Calu3 (cell line): ENCODE measurements around the gene NDUFA3. TPM values are rescaled to one million over a fixed set of nuclear protein-coding genes. Genes with fewer than 3 reads are reported as not detected.

ENCODE experiments used
- BruUV-seq: library from RNA; stranded (reverse); fragments of 400-500 nt; replicated peaks from 2 replicates; lab custom pipeline; 2021; lab: Mats Ljungman, UMichigan
- CTCF ChIA-PET: fragments of 300-600 bp; sonication (Branson Sonifier 250); formaldehyde crosslinking; loops from one replicate; lab custom pipeline; 2022; ENCODE audit warnings: antibody characterized with exemption; lab: Charles Lee
- DNase-seq: peaks from one replicate; pipeline ENCODE4 v3.0.0; 2022
- H3K27ac Mint-ChIP-seq: one replicate; pipeline ENCODE4 v1.8.0; 2022; ENCODE audit warnings: mixed read lengths; ENCODE audit not compliant: unreplicated experiment
- H3K27me3 Mint-ChIP-seq: one replicate; pipeline ENCODE4 v1.8.0; 2022; ENCODE audit warnings: mixed read lengths; ENCODE audit not compliant: unreplicated experiment
- H3K36me3 Mint-ChIP-seq: one replicate; pipeline ENCODE4 v1.8.0; 2022; ENCODE audit warnings: mild to moderate bottlenecking, moderate library complexity, mixed read lengths; ENCODE audit not compliant: insufficient read depth, unreplicated experiment
- H3K4me1 Mint-ChIP-seq: one replicate; pipeline ENCODE4 v1.8.0; 2022; ENCODE audit warnings: mild to moderate bottlenecking, low read depth, mixed read lengths; ENCODE audit not compliant: unreplicated experiment
- H3K4me3 Mint-ChIP-seq: one replicate; pipeline ENCODE4 v1.8.0; 2022; ENCODE audit warnings: mild to moderate bottlenecking, low read depth, moderate library complexity, mixed read lengths; ENCODE audit not compliant: unreplicated experiment
- H3K9me3 Mint-ChIP-seq: one replicate; pipeline ENCODE4 v1.8.0; 2022; ENCODE audit warnings: low read depth, mixed read lengths; ENCODE audit not compliant: unreplicated experiment
- intact Hi-C: fragments of 100-400 bp; cut with micrococcal nuclease; formaldehyde crosslinking; loops from one replicate; pipeline ENCODE4 v1.10.0; 2022; ENCODE audit not compliant: unreplicated experiment
- total RNA-seq: library from RNA; stranded (reverse); gene quantifications from 2 replicates; pipeline ENCODE4 v1.2.3, GENCODE V29; 2022
- TF ChIP-seq, protein P1 (sequence below): fragments of 200-600 bp; IDR thresholded peaks from one replicate; pipeline ENCODE4 v1.8.0; 2022; ENCODE audit warnings: antibody characterized with exemption; ENCODE audit not compliant: unreplicated experiment

NDUFA3 gene
- total RNA-seq, 1 experiment from 2014 or later, result 255 TPM

DNA sequence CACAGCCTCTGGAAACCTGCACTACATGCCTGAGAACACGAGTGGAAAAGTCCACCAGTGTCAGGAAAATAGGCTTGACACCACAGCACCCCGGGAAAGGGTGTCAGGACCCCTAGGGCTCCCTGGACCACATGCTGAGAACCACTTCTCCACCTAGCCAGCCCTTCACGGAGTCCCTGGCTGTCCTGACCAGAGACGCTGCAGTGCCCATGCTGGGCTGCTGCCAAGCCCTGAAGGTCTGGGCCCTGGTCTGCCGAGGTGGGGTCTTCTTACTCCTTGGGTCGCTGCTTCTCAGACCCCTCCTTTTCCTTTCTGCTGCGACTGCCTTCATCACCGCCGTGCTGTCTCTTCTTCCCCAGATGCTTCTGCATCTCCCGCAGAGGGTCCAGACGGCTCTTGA is 53.8 kb downstream of the NDUFA3 start:
- intact Hi-C loops, result no loop called here
- CTCF ChIA-PET, result no interaction called here
- no peak for DNase-seq
- TF ChIP-seq, protein P1, sequence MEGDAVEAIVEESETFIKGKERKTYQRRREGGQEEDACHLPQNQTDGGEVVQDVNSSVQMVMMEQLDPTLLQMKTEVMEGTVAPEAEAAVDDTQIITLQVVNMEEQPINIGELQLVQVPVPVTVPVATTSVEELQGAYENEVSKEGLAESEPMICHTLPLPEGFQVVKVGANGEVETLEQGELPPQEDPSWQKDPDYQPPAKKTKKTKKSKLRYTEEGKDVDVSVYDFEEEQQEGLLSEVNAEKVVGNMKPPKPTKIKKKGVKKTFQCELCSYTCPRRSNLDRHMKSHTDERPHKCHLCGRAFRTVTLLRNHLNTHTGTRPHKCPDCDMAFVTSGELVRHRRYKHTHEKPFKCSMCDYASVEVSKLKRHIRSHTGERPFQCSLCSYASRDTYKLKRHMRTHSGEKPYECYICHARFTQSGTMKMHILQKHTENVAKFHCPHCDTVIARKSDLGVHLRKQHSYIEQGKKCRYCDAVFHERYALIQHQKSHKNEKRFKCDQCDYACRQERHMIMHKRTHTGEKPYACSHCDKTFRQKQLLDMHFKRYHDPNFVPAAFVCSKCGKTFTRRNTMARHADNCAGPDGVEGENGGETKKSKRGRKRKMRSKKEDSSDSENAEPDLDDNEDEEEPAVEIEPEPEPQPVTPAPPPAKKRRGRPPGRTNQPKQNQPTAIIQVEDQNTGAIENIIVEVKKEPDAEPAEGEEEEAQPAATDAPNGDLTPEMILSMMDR, result no peak
- no TSS peak for BruUV-seq
- Mint-ChIP-seq H3K9me3 (no peaks in the 10 kb centered on the region), H3K36me3 (peaks cover 98% of the 10 kb centered on the region), H3K4me1 (peaks cover 30% of the 10 kb centered on the region), H3K27me3 (no peaks in the 10 kb centered on the region), H3K4me3 (peak overlapping the region; percentile 10), H3K27ac (peak overlapping the region; percentile 69)

DNA sequence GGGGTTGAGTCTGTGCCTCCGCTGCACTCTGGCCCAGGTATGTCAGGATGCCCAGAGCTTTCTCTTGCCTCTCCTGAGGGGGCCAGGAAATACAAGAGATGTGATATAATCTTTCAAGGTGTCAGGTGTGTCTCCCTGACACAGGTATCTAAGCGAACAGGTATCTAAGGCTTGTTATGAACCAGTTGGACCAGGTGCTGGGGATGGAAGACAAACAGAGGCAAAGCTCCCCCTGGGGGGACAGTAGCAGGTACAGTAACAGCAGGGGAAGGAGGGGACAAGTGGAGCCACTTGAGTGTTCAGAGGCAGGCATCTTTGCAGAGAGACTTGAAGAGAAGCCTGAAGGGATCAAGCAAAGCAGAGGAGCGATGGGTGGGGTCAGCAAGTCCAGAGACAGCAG is 54.3 kb downstream of the NDUFA3 start:
- TF ChIP-seq, protein P1, result no peak
- DNase-seq, result no peak
- Mint-ChIP-seq H3K9me3 (no peaks in the 10 kb centered on the region), H3K27ac (peak overlapping the region; percentile 69), H3K27me3 (no peaks in the 10 kb centered on the region), H3K4me1 (peaks cover 30% of the 10 kb centered on the region), H3K4me3 (peak overlapping the region; percentile 10), H3K36me3 (peaks cover 98% of the 10 kb centered on the region)
- CTCF ChIA-PET, result interaction anchor here (1.1 kb wide), 1 partner anchor 19 kb away, joined by 3 read pairs; the partner anchor contains the start of gene CNOT3
- no TSS peak for BruUV-seq
- intact Hi-C loops, result no loop called here

Other genes starting within 250 kb of the NDUFA3 start
- gene MYADM, start 235.0 kb upstream of the NDUFA3 start, total RNA-seq, result 366 and 464 TPM in 2 replicates
- gene PRKCG, start 220.7 kb upstream of the NDUFA3 start, total RNA-seq, result 45.4 and 59.6 TPM in 2 replicates
- not detected in 2 replicates for gene CACNG7, start 193.6 kb upstream of the NDUFA3 start, total RNA-seq
- 13.4 and 19.0 TPM in 2 replicates for gene CACNG8, start 139.9 kb upstream of the NDUFA3 start, total RNA-seq
- 137 and 144 TPM in 2 replicates for gene CACNG6, start 111.2 kb upstream of the NDUFA3 start, total RNA-seq
- gene VSTM1, start 39.0 kb upstream of the NDUFA3 start, total RNA-seq, result not detected in 2 replicates
- gene TARM1, start 21.5 kb upstream of the NDUFA3 start, total RNA-seq, result not detected in 2 replicates
- 0.54 and 0.64 TPM in 2 replicates for gene OSCAR, start 2.1 kb upstream of the NDUFA3 start, total RNA-seq
- 30.8 and 34.2 TPM in 2 replicates for gene TFPT, start 12.8 kb downstream of the NDUFA3 start, total RNA-seq
- 106 TPM in 2 replicates for gene PRPF31, start 12.9 kb downstream of the NDUFA3 start, total RNA-seq
- gene CNOT3, start 34.9 kb downstream of the NDUFA3 start, total RNA-seq, result 79.4 and 87.4 TPM in 2 replicates
- 9.9 and 10.7 TPM in 2 replicates for gene LENG1, start 56.9 kb downstream of the NDUFA3 start, total RNA-seq
- 157 and 166 TPM in 2 replicates for gene TMC4, start 70.3 kb downstream of the NDUFA3 start, total RNA-seq
- 287 and 323 TPM in 2 replicates for gene MBOAT7, start 86.7 kb downstream of the NDUFA3 start, total RNA-seq
- gene TSEN34, start 88.5 kb downstream of the NDUFA3 start, total RNA-seq, result 52.2 and 53.0 TPM in 2 replicates
- gene RPS9, start 98.0 kb downstream of the NDUFA3 start, total RNA-seq, result 825 and 841 TPM in 2 replicates
- gene LILRB3, start 120.2 kb downstream of the NDUFA3 start, total RNA-seq, result not detected in 2 replicates
- not detected in 2 replicates for gene LILRA6, start 139.9 kb downstream of the NDUFA3 start, total RNA-seq
- gene LILRB5, start 154.4 kb downstream of the NDUFA3 start, total RNA-seq, result not detected in 2 replicates
- gene LILRB2, start 178.3 kb downstream of the NDUFA3 start, total RNA-seq, result not detected in 2 replicates
- gene LILRA5, start 210.3 kb downstream of the NDUFA3 start, total RNA-seq, result not detected in 2 replicates
- gene LILRA4, start 236.3 kb downstream of the NDUFA3 start, total RNA-seq, result not detected in 2 replicates